ENCODE measurements around the gene MTFMT.
"Not testable (repeated sequence)": the region's sequence is repeated elsewhere in the genome, so short reads cannot be mapped to it uniquely, and the experiment has no call there.

- TF ChIP-seq YY1 (IDR thresholded peaks at IDR 0.05; ENCODE audit: insufficient read depth, insufficient read length); SUZ12 (IDR thresholded peaks at IDR 0.05; ENCODE audit: extremely low read depth, insufficient read depth, insufficient read length): not testable (repeated sequence)
Measured at GRCh38 chr15:65074946-65075345, 45.5 kb upstream of the MTFMT start.

Measured in NT2/D1 (cell line).